DND-41 (cell line): ENCODE data around the gene MAPK1.

Source experiments
- ATAC-seq: fragments of 200-7000 bp; cut with Tn5 transposase; 3 replicates; pipeline ENCODE4 v1.9.1; 2021; ENCODE audit warnings: low read depth; ENCODE audit not compliant: insufficient read depth
- DNase-seq: peaks from one replicate; pipeline ENCODE4 v3.0.0-alpha.2; 2020
- H2AFZ ChIP-seq: 2 replicates; pipeline ENCODE4 v1.6.0; 2012; ENCODE audit warnings: low read depth, low read length
- H3K27ac ChIP-seq: 2 replicates; pipeline ENCODE4 v1.5.1; 2012; ENCODE audit warnings: low read length, inconsistent platforms
- H3K27me3 ChIP-seq: fragments of 200-600 bp; sonication (generic); 2 replicates; pipeline ENCODE4 v1.6.0; 2012; ENCODE audit warnings: low read length, mild to moderate bottlenecking, inconsistent platforms; ENCODE audit not compliant: insufficient read depth, poor library complexity
- H3K36me3 ChIP-seq: 2 replicates; pipeline ENCODE4 v1.5.1; 2012; ENCODE audit warnings: low read length, inconsistent platforms; ENCODE audit not compliant: insufficient read depth
- H3K4me1 ChIP-seq: 2 replicates; pipeline ENCODE4 v1.5.1; 2012; ENCODE audit warnings: mild to moderate bottlenecking, low read length; ENCODE audit not compliant: insufficient read depth
- H3K4me2 ChIP-seq: 2 replicates; pipeline ENCODE4 v1.6.0; 2012; ENCODE audit warnings: mild to moderate bottlenecking, moderate library complexity, low read length, inconsistent platforms; ENCODE audit not compliant: insufficient read depth
- H3K4me3 ChIP-seq, 2 experiments: fragments of 200-600 bp in 1 of 2; shearing (Covaris generic) in 1 of 2; 2 replicates each; pipeline ENCODE4 v1.5.1; 2012 to 2016; ENCODE audit warnings: inconsistent platforms in 2 of 2, low read length in 2 of 2, mild to moderate bottlenecking in 2 of 2, low read depth in 1 of 2, moderate library complexity in 1 of 2
- H3K79me2 ChIP-seq: 2 replicates; pipeline ENCODE4 v1.6.0; 2012; ENCODE audit warnings: low read length, inconsistent platforms; ENCODE audit not compliant: insufficient read depth
- H3K9ac ChIP-seq: 2 replicates; pipeline ENCODE4 v1.6.0; 2012; ENCODE audit warnings: low read depth, mild to moderate bottlenecking, inconsistent platforms, low read length, moderate library complexity
- H3K9me3 ChIP-seq: 2 replicates; pipeline ENCODE4 v1.5.1; 2012; ENCODE audit warnings: low read length, moderate library complexity, mild to moderate bottlenecking, inconsistent platforms; ENCODE audit not compliant: insufficient read depth, severe bottlenecking
- H4K20me1 ChIP-seq: 2 replicates; pipeline ENCODE4 v1.6.0; 2012; ENCODE audit warnings: low read length; ENCODE audit not compliant: insufficient read depth
- EZH2 ChIP-seq: IDR thresholded peaks from 3 replicates; pipeline ENCODE4 v1.6.1; 2012; ENCODE audit warnings: borderline replicate concordance, low read depth, mild to moderate bottlenecking, moderate library complexity, low read length, inconsistent platforms; ENCODE audit not compliant: severe bottlenecking
- TF ChIP-seq, protein P1 (sequence below): IDR thresholded peaks from 2 replicates; pipeline ENCODE4 v1.5.1; 2012; ENCODE audit warnings: borderline replicate concordance, low read length, moderate library complexity, mild to moderate bottlenecking; ENCODE audit not compliant: poor library complexity, severe bottlenecking; ENCODE audit errors: extremely low read depth

The MAPK1 gene

DNA sequence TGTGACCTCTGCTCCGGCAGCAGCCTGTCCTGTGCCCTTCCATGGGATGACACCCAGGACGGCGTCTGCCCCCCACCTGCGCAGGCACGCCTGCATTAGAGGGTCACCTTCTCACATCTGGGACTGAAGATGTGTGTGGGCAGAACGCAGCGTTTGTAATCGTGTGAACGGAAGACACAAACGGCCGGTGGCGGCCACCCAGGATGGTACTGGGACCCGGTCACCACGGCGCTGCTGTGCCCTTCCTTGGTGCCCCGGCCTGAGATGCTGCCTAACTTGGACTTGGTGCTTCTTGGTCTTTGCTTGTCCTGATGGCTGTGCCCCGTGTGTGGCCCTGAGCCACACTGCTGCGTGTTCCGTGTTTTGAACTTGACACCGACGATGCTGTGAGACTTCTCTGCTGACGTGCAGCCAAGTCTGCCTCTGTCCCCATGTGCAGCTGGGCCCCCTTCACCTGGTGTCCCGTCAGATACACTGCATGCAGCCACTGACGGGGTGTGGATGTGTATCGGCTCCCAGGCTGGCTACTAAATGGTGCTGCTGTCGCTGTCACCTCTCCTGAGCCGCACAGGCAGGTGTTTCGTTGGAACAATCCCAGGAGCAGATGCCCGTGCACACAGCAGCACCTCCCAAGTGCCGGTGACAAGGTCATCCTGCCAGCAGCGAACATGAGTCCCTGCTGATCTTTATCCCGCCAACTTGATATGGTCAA is 153.2 kb downstream of the MAPK1 start:
- ATAC-seq (no peak), DNase-seq (no peak)
- no peaks in the 10 kb centered on the region for H3K27me3 ChIP-seq
- no peak overlapping the region for H3K27ac ChIP-seq
- peaks cover 33% of the 10 kb centered on the region for H3K36me3 ChIP-seq
- peaks cover 24% of the 10 kb centered on the region for H4K20me1 ChIP-seq
- no peak overlapping the region for H3K4me2 ChIP-seq
- H2AFZ ChIP-seq: no peak overlapping the region
- H3K4me3 ChIP-seq: no peak overlapping the region
- TF ChIP-seq, protein P1, sequence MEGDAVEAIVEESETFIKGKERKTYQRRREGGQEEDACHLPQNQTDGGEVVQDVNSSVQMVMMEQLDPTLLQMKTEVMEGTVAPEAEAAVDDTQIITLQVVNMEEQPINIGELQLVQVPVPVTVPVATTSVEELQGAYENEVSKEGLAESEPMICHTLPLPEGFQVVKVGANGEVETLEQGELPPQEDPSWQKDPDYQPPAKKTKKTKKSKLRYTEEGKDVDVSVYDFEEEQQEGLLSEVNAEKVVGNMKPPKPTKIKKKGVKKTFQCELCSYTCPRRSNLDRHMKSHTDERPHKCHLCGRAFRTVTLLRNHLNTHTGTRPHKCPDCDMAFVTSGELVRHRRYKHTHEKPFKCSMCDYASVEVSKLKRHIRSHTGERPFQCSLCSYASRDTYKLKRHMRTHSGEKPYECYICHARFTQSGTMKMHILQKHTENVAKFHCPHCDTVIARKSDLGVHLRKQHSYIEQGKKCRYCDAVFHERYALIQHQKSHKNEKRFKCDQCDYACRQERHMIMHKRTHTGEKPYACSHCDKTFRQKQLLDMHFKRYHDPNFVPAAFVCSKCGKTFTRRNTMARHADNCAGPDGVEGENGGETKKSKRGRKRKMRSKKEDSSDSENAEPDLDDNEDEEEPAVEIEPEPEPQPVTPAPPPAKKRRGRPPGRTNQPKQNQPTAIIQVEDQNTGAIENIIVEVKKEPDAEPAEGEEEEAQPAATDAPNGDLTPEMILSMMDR: no peak
- TF ChIP-seq EZH2: no peak
- H3K79me2 ChIP-seq: peaks cover 48% of the 10 kb centered on the region
- H3K9ac ChIP-seq: no peak overlapping the region
- no peaks in the 10 kb centered on the region for H3K9me3 ChIP-seq
- H3K4me1 ChIP-seq: no peaks in the 10 kb centered on the region

GRCh38 chr22:21713428-21714058 is 153.9 kb downstream of the MAPK1 start:
- H3K4me2 ChIP-seq: no peak overlapping the region
- no peak overlapping the region for H3K4me3 ChIP-seq
- H4K20me1 ChIP-seq: peaks cover 21% of the 10 kb centered on the region
- H3K9ac ChIP-seq: no peak overlapping the region
- no peaks in the 10 kb centered on the region for H3K4me1 ChIP-seq
- no peak overlapping the region for H3K27ac ChIP-seq
- no peaks in the 10 kb centered on the region for H3K27me3 ChIP-seq
- ATAC-seq (no peak), DNase-seq (no peak)
- H2AFZ ChIP-seq: no peak overlapping the region
- no peaks in the 10 kb centered on the region for H3K9me3 ChIP-seq
- H3K79me2 ChIP-seq: peaks cover 42% of the 10 kb centered on the region
- TF ChIP-seq, protein P1: no peak
- TF ChIP-seq EZH2: no peak
- peaks cover 38% of the 10 kb centered on the region for H3K36me3 ChIP-seq

DNA sequence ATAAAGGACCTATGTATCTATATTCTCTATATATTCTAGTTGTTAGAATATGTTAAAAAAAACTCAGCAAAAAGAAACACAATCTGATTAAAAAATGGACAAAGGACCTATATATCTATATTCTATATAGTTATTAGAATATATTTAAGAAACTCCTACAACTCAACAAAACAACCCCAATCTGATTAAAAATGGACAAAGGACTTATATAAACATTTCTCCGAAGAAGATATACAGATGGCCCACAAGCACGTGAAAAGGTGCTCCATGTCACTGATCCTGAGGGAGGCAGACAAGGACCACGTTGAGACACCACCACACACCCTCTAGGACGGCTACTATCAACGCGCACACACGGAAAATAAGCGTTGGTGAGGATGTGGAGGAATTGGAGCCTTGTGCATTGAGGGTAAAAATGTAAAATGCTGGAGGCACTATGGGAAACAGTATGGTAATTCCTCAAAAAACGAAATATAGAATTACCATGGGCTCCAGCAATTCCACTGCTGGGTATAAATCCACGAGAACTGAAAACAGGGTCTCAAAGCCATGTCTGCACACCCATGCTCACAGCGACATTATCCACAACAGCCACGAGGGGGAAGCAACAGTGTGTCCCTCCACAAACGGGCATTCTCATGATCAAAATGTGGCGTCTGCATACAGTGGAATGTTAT is 154.6 kb downstream of the MAPK1 start:
- Histone ChIP-seq H3K4me1 (no peaks in the 10 kb centered on the region), H2AFZ (no peak overlapping the region), H3K9ac (no peak overlapping the region), H3K79me2 (peaks cover 39% of the 10 kb centered on the region), H3K27ac (no peak overlapping the region), H3K4me3 (no peak overlapping the region), H3K4me2 (no peak overlapping the region), H3K36me3 (peaks cover 40% of the 10 kb centered on the region), H3K27me3 (no peaks in the 10 kb centered on the region), H4K20me1 (peaks cover 21% of the 10 kb centered on the region), H3K9me3 (no peaks in the 10 kb centered on the region)
- DNase-seq (peak; percentile 39), ATAC-seq (peak; percentile 69)
- no peak for TF ChIP-seq EZH2
- TF ChIP-seq, protein P1: peak; percentile 61
